KG1 (cell line): ENCODE measurements around the gene MFSD12.

Experiments
- DNase-seq: peaks from one replicate; lab custom pipeline; 2025; lab: John Stamatoyannopoulos, UW

Gene MFSD12

DNA sequence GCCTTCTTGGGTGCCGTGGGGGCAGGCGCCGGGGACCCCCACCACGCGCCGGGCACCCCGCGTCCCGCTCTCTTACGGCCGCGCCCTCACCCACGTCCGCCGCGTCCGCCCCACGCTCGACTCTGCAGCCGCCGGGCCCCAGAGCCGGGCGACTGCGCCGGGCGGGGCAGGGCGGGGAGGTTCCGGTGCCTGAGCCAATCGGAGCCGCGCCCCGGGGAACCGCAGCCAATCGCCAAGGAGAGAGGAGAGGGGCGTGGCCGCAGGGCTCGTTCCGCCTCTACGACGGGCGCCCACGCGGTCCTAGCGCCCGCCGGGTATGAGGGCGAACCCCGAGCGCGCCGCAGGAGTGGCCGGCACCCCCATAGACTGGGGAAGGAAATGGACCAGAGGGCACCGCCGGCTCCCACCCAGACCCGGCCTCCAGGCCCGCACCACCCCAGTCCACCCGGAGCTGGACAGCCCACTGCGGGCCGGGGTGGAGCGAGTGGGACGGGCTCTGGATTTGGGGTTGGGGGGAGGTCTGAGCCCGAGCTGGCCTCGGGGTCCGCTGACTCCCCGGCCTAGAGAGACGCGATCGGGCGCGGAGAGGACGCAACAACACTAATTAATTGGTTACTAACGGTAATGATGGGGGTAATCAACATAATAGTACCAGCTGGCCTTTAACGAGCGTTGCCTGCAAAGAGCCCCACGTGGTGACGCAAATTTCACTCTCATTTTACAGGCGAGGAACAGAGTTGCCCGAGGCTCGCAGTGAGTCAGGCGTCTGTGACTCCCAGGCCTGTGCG is at the start of gene MFSD12:
TSS of gene MFSD12 (minus strand) at position 126 of the 788 bp plus-strand sequence. CDS start 183 bp downstream, outside the sequence.
- peak; percentile 89 for DNase-seq

- no peak for DNase-seq
Observed at GRCh38 chr19:3606690-3607289, 49.4 kb upstream of the MFSD12 start, which contains the start of gene TBXA2R. Gene TBXA2R, minus strand, starts transcription at chr19:3606875. Its CDS starts 6,241 bp downstream, at chr19:3600634.

DNA sequence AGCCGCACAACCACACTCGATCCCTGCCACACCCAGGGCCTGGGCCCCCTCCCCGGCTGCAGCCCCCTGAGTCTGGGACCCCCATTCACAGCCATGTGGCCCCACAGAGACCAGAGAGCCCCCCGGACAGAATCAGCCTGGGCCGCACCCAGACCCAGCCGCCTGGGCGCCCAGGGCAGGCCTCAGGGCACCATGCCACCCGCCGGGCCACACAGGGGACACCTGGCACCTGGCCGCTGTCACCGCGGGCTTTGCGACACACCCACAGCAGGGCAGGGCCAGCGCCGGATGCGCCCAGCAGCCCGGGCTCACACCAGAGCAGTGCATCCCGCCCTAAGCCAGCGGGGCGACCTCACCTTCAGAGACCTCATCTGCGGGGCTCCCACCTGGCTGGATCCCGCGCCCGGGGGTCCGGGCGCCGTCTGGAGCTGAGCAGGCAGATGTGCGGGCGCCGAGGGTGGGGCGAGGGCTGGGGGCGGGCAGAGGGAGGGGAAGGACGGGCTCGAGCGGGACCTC is 48.8 kb upstream of the MFSD12 start:
- no peak for DNase-seq

- DNase-seq: no peak
Observed at GRCh38 chr19:3605770-3606169, 48.4 kb upstream of the MFSD12 start.

GRCh38 chr19:3605361-3605760 is 48.0 kb upstream of the MFSD12 start:
- DNase-seq: no peak

- DNase-seq: peak; percentile 42
Observed at GRCh38 chr19:3604987-3605343, 47.6 kb upstream of the MFSD12 start.

- no peak for DNase-seq
Observed at GRCh38 chr19:3604227-3604986, 47.0 kb upstream of the MFSD12 start.

DNA sequence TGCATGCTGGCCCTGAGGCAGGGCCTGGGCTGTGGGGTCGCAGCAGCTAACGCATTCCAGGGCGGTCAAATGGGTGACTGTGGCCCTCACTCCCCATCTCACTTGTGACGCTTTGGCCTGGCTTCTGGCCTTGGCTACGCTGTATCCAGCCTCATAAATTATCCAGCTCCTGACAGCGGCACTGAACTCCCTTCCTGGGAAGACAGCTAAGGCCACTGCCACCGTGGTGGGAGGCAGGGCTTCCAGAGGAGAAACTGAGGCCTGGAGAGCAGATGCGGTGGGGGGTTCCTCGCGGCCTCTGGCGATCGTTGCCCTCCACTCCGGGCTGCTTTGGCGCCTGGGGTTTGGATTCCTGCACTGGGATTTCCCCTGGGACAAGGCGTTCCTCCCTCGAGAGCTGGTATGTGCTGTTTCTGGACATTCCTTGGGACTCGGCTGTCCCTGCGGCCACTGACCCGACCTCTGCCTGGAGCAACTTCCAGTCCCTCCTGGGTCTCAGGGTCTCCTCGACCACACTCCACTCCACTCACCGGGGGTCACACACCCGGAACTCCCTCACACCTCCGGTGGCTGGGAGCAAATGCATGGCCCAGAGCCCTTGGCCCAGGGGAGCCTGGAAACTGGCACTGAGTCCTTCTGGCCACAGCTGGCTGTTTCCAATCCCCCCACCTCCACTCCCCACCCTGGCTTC is 45.9 kb upstream of the MFSD12 start:
- DNase-seq: no peak

DNA sequence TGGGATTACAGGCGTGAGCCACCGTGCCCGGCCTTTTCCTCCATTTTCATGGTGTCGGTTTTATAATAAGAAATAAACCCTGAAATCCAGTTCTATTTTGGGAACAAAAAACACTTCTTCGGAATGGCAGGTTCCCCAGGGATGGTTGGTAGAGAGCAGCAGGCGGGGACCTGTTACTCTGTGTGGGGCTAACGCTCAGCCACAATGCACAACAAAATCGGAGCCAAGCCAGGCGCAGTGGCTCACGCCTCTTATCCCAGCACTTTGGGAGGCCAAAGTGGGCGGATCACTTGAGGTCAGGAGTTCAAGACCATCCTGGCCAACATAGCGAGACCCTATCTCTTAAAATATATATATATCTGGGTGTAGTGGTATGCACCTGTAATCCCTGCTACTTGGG is 43.6 kb upstream of the MFSD12 start:
- no peak for DNase-seq

DNA sequence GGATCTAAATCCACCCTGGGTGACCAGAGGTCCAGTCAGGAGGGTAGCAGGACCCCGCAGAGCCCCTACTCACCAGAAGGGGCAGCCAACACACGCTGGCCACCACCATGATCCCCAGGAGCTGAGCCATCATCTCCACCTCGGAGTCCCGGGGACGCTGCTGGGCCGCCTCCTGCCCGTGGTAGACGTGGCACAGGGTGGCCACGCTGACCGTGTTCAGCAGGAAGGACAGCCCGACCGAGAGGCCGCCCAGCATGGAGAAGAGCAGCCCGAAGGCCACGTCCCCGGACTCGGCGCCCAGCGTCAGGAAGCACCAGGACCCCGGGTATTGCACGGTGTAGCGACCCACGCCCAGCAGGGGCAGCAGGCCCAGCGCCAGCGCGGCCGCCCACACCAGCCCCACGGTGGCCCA is 42.4 kb upstream of the MFSD12 start:
- no peak for DNase-seq

DNA sequence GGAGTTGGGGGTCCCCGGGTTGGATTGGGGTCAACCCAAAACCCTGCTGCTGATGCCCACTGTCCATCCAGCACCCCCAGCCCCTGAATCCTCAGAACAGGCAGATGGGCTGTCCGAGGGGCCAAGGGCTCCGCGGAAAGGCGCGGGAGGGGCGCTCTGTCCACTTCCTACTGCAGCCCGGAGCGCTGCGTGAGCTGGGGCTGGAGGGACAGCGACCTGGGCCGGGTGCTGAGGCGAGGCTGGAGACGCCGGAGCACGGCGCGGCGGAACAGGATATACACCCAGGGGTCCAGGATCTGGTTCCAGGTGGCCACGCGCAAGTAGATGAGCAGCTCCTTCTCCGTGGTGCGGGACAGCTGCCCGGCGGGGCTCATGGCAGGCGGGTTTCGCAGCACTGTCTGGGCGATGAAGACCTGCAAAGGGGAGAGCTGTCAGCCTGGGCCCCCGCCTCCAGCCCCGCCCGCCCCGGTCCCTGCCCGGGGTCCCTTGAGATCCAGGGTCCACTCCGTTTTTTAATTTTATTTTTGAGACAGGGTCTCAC is 38.2 kb upstream of the MFSD12 start:
- DNase-seq: no peak

- no peak for DNase-seq
Observed at GRCh38 chr19:3593156-3593555, 35.8 kb upstream of the MFSD12 start.

DNA sequence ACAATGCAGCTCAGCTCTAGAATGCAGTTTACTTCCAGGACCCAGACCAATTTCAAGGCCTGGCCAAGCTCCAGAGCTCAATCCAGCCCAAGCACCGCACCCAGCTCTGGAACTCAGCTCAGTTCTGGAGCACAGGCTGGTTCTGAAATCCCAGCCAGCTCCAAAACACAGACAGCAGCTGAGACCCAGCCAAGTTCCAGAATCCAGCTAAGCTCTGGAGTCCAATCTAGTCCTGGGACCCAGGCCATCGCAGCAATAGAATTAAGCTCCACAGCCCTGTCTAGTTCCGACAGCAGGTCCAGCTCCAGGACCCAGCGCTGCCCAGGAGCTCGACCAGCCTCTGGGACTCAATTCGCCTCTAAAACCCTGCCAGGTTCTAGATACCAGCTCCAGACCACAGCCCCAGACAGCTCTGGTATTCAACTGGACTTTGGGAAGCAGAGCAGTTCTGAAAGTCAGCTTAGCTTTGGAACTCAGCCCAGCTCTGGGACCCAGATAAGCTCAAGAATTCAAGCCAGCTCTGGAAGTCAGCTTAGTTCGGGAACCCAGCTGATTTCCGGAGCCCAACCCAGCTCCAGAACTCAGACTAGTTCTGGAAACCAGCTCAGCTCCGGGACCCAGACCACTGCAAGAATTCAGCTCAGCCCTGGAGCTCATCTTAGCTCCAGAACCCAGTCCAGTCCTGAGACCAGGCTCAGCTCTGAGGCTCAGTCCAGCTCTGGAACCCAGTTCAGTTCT is 34.7 kb upstream of the MFSD12 start:
- no peak for DNase-seq

- DNase-seq: no peak
Observed at GRCh38 chr19:3590991-3591659, 33.7 kb upstream of the MFSD12 start.

- no peak for DNase-seq
Observed at GRCh38 chr19:3589949-3590348, 32.6 kb upstream of the MFSD12 start.

GRCh38 chr19:3589439-3589838 is 32.1 kb upstream of the MFSD12 start:
- no peak for DNase-seq

DNA sequence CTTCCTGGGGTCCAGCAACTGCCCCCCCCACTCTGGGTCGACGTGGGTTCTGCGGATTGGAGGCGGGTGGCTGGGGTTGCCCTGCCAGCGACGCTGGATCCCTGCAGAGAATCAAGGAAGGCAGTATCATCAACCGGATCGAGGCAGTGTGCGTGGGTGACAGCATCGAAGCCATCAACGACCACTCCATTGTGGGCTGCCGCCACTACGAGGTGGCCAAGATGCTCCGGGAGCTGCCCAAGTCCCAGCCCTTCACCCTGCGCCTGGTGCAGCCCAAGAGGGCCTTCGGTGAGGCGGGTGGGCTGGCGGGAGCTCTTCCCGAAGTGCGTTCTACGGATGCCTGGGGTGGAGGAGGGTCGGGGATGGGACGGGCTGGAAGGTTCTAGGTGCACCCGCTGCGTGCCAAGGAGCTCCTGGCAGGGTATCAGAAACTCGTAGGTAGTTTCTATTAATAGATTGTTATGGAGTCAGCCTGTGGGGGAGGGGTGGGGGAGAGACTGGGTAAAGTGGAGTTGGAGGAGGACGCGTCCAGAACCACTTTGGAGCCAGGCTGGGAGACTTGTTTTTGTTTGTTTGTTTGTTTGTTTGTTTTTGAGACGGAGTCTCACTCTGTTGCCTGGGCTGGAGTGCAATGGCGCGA is 29.4 kb upstream of the MFSD12 start:
- no peak for DNase-seq

- DNase-seq: peak; percentile 32
Observed at GRCh38 chr19:3586127-3586626, 28.8 kb upstream of the MFSD12 start.

GRCh38 chr19:3585301-3586126 is 28.1 kb upstream of the MFSD12 start, which contains the start of gene GIPC3:
Gene GIPC3, plus strand, starts transcription at chr19:3585478. Its CDS starts 120 bp downstream, at chr19:3585598.
- no peak for DNase-seq
